ENCODE results near the gene KLHDC1.

KLHDC1 gene

GRCh38 chr14:49768301-49769121 is 75.6 kb downstream of the KLHDC1 start (continued):
- TF ChIP-seq HOXA7 (CRISPR knock-in tag; IDR thresholded peaks at IDR 0.05; ENCODE audit: borderline replicate concordance) (no peak), ZBTB17 (tag by site-specific recombination; IDR thresholded peaks at IDR 0.05) (peak; percentile 73), ZNF423 (tag by site-specific recombination; IDR thresholded peaks at IDR 0.05) (no peak), ZNF596 (tag by site-specific recombination; IDR thresholded peaks at IDR 0.05) (no peak), ZNF768 (tag by site-specific recombination; IDR thresholded peaks at IDR 0.05) (no peak), ZNF664 (tag by site-specific recombination; IDR thresholded peaks at IDR 0.05) (no peak), ZNF26 (tag by site-specific recombination; IDR thresholded peaks at IDR 0.05) (no peak), ZNF280D (tag by site-specific recombination; IDR thresholded peaks at IDR 0.05) (no peak), ZNF24 (tag by site-specific recombination; IDR thresholded peaks at IDR 0.05) (no peak), ZNF112 (tag by site-specific recombination; IDR thresholded peaks at IDR 0.05) (no peak), REPIN1 (tag by site-specific recombination; IDR thresholded peaks at IDR 0.05; ENCODE audit: low read depth) (no peak; the same call in 1 of the 2 replicates), ZNF140 (tag by site-specific recombination; IDR thresholded peaks at IDR 0.05) (no peak), SETDB1 (IDR thresholded peaks at IDR 0.05; ENCODE audit: insufficient read length, low read length) (no peak), GFI1B (tag by site-specific recombination; IDR thresholded peaks at IDR 0.05) (no peak), ZNF174 (tag by site-specific recombination; IDR thresholded peaks at IDR 0.05) (no peak), ZNF518A (tag by site-specific recombination; conservative IDR thresholded peaks at IDR 0.05; ENCODE audit: low read depth) (no peak), ZNF501 (tag by site-specific recombination; IDR thresholded peaks at IDR 0.05) (no peak; the same call in 1 of the 2 replicates), MZF1 (tag by site-specific recombination; IDR thresholded peaks at IDR 0.05; ENCODE audit: borderline replicate concordance) (no peak), ZNF629 (tag by site-specific recombination; IDR thresholded peaks at IDR 0.05) (peak; percentile 95), ZNF202 (tag by site-specific recombination; IDR thresholded peaks at IDR 0.05; ENCODE audit: borderline replicate concordance) (no peak), ZNF324 (tag by site-specific recombination; IDR thresholded peaks at IDR 0.05) (no peak), ZNF792 (tag by site-specific recombination; IDR thresholded peaks at IDR 0.05) (no peak), ZBTB6 (tag by site-specific recombination; IDR thresholded peaks at IDR 0.05) (no peak), ZNF621 (tag by site-specific recombination; IDR thresholded peaks at IDR 0.05) (no peak), ZNF626 (tag by site-specific recombination; IDR thresholded peaks at IDR 0.05) (no peak), ZNF362 (tag by site-specific recombination; IDR thresholded peaks at IDR 0.05) (no peak), ZIC2 (tag by site-specific recombination; IDR thresholded peaks at IDR 0.05) (no peak), ZXDB (tag by site-specific recombination; IDR thresholded peaks at IDR 0.05) (no peak; the same call in 1 of the 2 replicates), ZNF555 (tag by site-specific recombination; conservative IDR thresholded peaks at IDR 0.05) (no peak)

All from HEK293 (cell line).